Activated CD8-positive, alpha-beta memory T cell treated with anti-CD3 and anti-CD28 coated beads, Interleukin-2, amount 50 U/mL, for 24 hours (primary cell): ENCODE data around the gene DDR1.
"Not testable (repeated sequence)": the region's sequence is repeated elsewhere in the genome, so short reads cannot be mapped to it uniquely, and the experiment has no call there.

Experiments used
- DNase-seq: peaks from one replicate; pipeline ENCODE4 v3.0.0-alpha.2; 2020; ENCODE audit errors: extremely low read depth

The DDR1 gene

DNA sequence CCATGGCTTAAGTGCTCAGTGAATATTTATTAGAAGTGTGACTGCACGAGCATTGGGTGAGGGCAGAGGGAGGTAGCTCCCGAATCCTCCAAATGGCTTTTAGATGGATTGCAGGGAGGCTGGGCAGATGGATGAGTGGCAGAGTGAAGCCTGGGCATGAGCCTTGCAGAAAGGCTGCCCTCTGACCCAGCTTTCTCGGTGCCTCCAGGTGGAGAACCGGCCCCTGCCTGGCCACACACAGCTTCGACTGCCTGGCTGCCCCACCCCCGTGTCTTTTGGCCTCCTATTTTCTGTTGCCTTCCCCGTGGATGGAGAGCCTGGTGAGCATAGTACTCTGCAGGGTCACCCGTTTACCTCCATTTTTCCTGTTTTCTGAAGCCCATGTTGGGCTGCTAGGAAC, 33.2 kb downstream of the DDR1 start:
- DNase-seq, result no peak

DNA sequence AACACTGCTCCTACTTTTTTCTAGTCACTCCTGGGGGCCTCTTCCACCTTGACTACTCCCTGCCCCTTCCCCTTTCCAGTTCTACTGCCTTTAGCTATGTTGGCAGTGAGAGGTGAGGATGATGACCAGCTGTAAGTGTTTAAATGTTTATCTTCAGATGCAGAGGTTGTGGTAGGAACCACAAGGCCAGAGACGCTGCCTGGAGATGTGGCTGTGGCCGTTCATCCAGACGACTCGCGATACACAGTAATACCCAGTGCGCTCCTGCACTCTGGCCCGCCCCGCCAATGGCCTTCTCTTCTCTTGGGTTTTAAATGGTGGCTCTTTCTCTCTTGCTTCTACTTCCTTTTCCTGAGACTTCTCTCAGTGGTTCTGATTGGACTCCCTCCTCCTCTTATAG, 34.4 kb downstream of the DDR1 start:
- DNase-seq, result no peak

DNA sequence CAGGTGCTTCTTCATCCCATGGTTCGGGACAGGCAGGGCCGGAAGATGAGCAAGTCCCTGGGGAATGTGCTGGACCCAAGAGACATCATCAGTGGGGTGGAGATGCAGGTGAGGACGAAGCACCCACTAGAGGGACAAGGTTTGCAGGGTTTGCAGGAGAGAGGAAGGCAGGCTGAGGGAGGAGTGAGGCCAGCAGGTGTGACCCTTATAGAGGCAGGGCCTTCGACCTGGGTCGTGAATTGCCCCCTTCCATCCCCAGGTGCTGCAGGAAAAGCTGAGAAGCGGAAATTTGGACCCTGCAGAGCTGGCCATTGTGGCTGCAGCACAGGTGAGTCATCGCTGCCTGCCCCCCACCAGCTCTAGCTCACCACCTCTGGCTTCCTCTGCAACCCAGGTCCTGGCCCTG, 38.1 kb downstream of the DDR1 start:
- no peak for DNase-seq

DNA sequence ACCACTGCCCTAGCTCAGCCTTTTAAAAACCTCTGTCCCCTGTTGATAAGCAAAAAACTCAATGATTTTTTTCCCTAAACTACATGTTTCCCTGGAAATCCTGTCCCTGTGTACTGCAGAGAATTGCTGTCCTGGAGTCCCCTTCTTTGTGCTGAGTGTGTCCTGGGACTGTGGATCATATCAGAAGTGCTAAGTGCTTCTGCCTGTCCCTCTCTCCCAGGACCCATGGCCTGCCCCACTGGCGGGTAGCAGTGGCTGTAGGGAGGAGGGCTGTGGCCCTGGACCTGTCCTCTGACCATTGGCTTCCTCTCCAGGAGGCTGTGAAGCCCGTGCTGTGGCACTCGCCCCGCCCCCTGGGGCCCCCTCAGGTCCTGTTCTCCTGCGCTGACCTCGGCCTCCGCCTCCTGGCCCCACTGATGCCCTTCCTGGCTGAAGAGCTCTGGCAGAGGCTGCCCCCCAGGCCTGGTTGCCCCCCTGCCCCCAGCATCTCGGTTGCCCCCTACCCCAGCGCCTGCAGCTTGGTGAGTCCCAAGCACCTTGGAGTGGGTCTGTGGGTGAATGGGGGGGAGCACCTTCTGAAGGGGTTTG, 39.8 kb downstream of the DDR1 start:
- DNase-seq, result not testable (repeated sequence)

DNA sequence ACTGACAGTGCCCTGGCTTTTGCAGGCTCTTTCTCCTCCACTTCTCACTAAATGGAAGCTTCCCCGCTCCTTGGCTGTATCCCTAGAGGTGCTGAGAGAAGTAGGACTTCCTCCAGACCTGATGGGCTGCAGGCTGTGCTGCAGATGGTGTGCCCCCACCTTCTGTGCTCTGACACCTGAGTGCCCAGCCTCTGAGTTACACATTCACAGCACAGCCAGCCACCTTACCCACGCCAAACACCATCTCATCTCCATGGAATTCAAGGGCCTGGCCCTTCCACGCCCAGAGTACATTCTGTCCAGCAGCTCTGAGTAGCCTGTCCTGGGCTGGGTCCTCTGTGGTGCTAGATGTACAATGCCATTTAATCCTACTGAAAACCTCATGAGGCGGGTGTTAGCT, 42.3 kb downstream of the DDR1 start:
- no peak for DNase-seq

DNA sequence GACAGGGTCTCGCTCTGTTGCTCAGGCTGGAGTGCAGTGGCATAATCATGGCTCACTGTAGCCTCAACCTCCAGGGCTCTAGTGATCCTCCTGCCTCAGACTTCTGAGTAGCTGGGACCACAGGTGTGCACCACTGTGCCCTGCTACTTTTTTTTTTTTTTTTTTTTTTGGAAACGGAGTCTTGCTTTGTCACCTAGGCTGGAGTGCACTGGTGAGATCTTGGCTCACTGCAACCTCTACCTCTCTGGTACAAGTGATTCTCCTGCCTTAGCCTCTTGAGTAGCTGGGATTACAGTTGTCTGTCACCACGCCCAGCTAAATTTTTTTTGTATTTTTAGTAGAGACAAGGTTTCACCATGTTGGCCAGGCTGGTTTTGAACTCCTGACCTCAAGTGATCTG, 42.8 kb downstream of the DDR1 start:
- not testable (repeated sequence) for DNase-seq

DNA sequence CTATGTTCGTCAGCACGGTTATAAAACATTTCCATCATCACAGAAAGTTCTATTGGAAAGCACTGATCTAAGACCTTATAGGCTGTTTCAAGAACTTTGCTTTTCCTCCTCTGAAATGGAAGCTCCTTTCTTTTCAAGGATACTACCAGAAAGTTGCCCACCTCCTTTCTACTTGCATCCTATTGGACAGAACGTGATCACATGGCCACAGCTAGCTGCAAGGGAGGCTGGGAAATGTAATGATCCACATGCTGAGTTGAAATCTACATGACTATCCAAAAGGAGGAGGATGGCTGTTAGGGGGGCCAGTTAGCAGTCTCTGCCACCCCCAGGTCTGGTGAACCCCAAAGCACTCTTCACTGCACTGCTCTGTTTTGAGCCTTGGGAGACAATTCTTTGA, 44.4 kb downstream of the DDR1 start:
- no peak for DNase-seq

DNA sequence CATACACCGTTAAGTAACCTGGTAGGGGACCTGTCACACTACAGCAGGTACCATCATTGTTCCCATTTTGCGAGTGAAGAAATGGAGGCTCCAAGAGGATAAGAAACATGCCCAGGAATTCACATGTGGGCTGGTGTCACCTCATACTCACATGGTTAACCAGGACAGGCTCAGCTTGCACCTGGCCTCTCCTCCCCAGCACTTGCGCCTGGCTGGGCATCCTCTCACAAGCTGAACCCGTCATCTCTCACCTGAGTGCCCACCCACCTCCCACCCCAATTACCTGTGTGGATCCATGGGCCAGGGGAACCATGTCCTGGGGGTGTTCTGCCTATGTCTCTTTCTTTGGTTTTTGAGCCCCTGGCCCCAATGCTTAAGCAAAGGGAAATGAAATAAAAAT, 46.2 kb downstream of the DDR1 start:
- DNase-seq, result no peak

DNA sequence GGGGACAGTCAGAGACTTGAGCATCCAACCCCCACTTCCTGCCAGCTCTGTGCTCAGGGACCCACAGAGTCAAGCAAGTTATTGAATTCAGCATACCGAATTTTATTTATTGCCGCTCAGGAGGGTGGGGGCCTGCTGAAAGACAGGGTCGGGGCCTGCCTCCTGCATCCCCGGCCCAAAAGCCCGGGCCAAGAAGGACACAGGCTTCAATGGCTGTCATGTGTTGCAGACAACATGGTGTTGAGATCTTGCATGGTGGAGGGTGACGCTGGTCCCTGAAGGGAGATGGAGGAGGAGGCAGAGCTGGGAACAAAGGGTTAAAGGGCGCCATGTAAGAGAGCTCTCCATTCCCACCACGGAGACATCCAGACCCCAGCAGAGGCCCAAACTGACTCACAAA, 47.0 kb downstream of the DDR1 start:
- DNase-seq, result no peak

DNA sequence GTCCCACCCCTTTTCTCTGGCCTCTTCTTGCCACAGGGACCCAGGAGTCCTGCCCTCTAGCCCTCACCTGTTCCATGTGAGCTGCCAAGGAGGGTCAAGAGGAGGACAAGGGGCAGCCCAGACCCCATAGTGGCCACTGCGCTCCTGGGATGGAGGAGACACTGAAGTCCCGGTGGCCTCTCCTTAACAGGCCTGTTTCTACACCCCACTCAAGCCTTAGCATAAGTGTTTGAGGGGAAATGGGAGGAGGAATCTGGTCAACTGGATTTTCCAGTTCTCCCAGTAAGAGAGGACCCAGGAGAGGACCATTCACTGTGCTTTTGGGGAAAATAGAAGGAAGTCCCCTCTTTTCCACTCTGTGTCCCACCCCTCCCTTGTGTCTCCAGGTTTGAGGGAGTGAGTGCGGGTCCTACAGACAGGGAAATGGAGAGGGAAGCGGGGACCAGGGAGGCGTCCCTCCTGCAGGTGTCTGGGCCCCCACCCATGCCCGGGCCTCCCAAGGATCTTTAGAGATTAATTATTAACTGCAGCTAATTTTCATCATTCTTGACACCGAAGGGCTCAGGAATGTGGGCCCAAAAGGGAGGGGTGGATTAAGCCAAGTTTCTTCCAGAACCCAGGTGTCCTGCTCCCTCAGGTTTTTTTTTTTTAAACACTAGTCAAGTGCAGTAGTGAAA, 47.8 kb downstream of the DDR1 start, which contains the start of gene SFTA2:
TSS of gene SFTA2 (minus strand) at position 202 of the 677 bp plus-strand sequence. CDS start at position 128, 74 bp downstream.
- DNase-seq, result no peak

DNA sequence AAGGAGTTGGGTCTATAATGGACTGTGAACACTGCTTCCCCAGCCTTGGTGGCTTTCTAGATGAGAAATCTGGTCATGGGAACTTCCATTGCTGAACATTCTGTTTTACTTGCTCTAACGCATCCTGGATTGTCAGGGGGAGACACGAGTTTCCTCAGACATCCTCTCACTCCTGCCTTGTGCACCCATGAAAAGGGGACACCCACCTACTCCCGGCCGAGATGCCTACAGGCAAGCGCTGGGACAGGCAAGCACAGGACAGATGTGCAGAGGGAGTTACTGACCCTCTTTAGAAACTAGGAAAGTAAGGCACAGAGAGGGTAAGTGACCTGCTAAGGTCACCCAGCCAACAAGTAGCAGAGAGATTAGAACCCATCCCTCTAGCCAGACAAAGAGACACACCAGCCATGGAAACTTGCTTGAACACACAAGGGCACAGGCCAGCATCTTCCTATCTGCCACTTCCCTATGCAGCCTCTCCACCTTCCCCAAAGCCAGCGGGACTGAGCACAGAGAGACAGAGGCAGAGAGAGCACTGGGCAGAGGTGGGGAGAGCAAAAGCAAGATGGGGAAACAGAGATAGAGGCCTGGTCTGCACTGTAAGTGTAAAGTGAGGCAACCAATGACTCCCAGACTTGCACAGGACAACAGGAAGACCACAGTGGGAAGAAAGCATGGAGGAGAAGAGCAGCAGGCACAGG, 48.5 kb downstream of the DDR1 start:
- no peak for DNase-seq

DNA sequence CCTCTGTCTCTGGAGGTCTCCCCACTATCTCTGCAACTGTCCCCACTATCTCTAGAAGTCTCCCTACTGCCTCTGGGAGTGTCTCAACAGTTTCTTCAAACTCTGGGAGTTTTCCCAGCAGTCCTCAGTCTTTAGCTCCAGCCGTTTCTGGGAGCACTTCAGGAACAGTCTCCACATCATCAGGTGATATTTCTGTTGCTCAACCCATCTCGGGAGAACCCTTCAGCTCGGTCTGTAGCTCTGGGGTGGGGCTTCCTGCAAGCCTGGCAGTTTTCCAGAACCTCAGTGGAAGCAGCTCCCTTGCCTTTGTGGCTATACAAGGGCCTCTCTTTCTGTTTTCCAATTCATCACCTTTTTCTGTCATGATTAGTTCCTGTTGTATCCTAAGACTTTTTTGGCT, 50.7 kb downstream of the DDR1 start:
- DNase-seq, result no peak

DNA sequence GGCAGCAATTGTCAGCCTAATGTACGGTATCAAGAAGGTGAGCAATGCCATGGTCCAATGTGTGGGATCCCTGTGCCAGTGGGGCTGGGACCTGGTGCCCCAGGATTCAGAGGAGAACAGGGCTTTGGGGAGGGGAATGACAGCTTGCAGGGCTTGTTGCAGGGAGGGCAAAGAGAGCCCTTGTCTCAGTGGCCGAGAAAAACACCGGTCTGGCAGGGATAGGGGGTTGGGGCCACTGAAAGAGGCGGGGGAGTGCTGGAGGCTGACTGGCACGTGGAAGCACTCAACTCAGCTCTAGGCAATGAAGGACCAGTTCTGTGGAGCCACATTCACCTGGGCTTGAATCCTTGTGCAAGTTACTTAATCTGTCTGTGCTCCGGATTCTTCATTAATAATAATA, 52.9 kb downstream of the DDR1 start:
- DNase-seq, result no peak

DNA sequence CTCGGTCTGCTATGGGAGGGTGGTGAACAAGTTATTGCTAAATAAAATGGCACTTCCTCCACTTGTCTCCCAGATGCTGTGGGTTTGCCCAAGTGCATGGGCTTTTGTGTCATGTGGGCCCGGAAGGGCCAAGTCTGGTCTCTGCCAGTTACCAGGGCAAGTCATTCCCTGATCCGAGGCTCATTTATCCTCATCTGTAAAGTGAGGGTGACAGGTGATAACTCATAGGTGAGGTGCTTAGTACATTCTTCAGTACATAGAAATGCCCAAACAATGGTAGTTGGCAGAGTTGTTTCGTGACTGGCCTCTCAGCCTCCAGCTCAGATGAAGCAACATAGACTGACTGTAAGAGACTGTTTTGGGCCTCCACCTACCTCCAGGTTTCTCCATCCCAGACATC, 54.4 kb downstream of the DDR1 start:
- no peak for DNase-seq

DNA sequence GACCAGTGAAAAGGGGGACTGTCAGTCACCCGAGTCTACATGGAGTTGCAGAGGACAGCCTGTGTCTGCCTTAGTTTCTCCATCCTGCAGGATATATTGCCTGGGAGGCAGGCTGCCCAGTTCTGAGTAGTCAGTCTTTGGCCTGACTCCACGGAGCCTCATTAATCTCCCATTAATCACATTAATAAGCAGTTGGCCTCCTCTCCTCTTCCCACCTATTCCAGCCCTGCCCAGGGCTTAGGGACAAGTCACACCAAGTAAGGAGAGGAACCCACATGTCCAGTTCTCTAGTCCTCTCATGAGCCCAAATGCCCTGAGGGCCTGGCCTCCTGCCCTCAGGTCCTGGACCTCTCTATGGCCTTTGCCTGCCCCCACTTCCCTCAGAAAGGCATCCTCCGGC, 55.2 kb downstream of the DDR1 start:
- no peak for DNase-seq

DNA sequence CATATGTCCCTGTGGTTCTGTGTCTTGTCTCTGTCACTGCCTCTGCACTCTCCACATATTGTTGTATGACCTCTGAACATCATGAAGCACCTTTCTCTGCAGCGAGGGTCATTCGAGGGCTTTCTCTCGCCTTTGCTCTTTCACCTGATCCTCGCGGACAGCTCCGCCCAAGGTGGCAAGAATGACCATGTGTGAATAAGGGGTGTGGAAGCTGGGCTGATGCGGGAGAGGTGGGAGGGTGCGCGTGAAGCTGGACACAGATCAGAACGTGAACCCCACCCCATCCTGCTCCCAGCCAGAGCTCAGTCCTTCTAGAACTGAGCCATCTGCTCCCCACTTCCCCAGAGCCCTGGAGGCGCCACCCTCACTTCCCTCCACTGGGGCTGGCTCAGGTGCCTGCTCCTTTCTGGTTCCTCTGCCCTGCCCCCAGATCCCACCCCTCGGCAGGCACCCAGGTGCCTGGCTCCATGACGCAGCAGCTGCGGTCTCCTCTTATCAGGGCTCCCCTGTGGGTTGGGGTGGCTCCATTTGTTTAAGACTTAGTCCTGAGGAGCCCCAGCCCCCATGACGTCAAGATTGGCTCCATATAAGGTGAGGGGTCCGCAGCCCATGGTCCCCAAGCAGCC, 56.2 kb downstream of the DDR1 start, which contains the start of gene MUCL3:
TSS of gene MUCL3 (plus strand) at position 613 of the 626 bp plus-strand sequence. CDS start 27 bp downstream, outside the sequence.
- no peak for DNase-seq

DNA sequence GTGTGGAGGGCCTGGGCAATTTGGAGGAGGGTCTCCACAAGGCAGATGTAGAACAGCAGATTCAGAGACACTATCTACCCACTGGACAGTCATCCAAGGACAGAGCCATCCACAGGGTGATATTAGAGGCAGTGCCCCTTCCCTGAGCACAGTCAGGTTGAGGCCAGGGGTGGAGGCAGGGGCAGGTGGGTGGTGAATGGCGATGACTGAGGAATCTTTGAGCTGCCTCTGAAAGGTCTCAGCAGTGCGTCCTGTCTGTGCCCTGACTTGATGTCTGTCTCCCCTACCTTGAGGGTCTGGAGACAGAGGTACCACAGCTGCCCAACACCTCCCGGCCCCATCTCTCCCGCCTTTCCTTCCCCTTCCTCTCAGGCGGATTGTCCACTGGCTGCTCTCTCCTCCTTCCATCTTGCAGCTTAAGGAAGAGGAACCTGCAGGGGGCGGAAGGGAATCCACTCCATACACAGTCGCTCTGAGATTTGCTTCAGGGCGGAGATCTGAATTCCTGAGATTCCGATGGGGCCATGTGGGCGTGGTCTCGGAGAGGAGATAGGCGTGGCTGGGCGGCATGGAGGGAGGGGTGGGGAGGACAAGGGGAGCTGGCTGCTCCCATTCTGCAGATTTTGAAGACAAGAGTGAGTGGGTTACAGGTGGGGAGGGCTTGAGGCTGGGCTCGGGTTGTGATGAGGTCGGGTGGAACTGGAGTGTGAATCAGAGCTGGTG, 58.2 kb downstream of the DDR1 start:
- no peak for DNase-seq

DNA sequence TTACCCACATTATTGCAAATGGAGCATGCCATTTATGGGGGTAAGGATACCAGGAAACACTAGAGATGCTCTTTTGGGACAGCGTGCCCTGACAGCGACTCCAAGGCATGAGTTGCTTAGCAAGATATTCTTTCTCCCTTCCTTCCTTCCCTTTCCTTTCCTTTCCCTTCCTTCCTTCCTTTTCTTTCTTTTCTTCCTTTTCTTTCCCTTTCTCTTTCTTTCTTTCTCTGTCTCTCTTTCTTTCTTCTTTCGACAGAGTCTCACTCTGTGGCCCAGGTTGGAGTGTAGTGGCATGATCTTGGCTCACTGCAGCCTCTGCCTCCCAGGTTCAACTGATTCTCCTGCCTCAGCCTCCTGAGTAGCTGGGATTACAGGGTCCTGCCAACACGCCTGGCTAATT, 59.7 kb downstream of the DDR1 start:
- no peak for DNase-seq

DNA sequence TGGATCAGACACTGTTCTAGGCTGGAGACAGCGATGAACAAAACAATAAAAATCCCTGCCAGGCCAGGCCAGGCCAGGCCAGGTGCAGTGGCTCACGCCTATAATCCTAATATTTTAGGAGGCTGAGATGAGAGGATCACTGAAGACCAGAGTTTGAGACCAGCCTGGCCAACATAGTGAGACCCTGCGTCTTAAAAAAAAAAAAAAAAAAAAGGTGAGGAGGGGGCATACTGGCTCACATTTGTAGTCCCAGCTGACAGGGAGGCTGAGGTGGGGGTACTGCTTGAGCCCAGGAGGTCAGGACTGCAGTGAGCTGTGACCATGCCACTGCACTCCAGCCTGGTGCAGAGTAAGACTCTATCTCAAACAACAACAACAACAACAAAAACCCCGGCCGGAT, 61.0 kb downstream of the DDR1 start:
- DNase-seq, result no peak

DNA sequence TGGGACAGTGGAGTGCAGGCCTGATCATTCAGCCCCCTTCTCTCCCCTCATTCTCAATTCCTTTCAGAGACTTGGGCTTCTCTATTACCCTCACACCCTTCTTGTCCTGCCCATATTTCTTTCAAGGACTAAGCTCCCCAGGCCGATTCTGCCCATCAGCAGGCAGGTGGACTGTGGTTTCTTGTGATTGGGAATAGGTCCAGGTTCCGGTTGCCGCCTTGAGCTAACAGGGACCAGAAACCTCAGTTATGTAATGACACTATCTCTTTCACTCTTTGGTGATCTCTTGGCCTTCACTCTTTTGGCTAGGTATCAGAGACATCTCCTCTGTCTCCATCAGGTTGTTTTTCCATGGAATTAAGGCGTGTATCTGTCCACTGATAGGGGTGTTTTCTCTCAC, 62.9 kb downstream of the DDR1 start:
- DNase-seq, result no peak

DNA sequence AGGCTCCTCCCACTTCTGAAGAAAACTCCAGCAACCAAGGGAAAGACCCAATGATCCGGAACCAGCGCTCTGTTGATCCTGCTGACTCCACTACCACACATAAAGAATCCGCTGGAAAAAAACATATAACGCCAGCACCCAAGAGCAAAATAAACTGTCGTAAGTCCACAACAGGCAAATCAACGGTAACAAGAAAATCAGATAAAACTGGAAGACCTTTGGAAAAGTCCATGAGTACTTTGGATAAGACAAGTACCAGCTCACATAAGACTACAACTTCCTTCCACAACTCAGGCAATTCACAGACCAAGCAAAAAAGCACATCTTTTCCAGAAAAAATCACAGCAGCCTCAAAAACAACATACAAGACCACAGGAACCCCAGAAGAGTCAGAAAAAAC, 64.5 kb downstream of the DDR1 start:
- no peak for DNase-seq
